ENCODE results near the gene BCOR.

BCOR gene

DNA sequence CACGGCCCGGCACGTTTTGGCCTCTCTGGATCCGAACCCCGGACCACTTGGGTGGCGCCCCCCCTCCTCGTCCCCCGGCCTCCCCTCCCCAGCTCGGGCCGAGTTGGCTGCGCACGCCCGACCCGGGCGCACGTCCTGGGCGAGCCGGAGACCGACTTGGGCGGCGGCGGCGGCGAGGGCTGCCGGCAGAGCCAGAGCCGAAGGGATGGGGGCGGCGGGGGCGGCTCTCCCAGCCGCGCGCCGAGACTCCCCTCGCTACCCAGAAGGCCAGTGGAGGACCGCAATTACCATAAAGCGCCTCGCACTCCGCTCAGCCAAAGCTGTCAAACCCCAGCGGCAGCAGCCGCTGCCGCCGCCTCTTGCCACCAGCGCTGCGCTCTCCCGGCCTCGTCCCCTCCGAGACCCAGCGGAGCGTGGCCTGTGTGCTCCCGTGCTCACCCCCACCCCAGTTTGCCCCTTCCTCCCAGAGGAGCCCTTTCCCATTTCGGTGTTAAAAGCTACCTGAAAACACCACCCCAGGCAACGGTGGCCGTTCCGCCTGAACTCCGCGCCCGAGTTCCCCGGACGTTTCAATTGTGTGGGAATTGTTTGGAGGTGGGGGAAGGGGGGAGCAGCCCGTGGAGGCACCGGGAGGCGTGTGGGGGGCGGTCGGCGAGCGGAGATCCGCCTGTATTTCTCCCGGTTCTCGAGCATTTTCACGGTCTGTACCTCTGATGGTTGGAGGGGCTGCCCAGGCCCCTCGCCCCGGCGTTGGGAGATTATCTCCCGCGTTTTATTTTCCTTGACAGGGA, 701 bp upstream of the BCOR start:
- no peak for DNase-seq (ENCODE audit: low read depth)

DNA sequence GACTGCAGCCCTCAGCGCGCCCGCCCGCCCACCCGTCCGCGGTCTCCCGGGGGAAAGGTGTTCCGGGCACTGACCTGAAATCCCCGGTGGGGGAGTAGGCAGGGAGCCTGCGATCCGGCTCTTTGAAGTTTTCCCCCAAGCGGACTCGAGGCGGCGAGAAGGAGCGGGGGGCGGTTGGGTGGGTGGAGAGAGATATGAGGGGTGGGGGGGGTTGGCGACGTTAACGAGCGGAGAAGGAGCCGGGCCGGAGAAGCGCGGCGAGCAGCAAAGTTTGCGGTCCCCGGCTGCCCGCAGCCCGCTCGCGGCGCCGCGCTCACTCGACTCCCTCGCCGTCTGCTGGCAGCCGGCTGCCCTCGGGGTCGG, 636 bp downstream of the BCOR start:
- DNase-seq (ENCODE audit: low read depth) = no peak

DNA sequence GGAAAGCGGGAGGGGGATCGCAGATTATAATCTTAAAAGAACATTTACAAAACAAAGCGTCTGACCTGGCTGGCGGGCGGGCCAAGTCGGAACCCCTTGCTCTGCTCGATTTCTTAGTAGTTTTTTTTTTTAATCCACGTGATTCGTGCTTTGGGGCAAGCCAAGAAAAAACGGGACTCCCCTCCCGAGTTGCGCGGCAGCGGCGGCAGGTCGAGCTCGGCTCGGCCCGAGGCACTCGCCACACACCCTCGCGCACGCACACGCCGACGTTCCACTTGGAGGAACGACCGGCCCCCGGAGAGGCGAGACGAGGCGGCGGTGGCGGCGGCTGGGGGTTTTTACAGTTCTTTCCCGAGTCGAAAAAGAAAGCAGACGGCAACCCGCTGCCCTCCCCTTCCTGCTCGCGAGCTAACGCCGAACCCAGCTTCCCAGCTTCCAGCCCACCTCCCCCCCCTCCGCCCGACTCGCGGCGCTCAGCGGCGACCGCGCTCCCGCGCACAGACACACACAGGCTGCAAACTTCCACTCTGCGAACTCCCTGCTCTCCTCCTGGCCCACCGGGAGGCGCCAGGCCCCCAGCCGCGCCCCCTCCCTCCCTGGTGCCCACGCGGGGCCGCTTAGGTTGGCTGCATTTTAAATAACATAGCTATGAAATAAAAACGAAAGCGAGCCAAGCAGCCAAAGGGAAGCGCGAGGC, 1.2 kb downstream of the BCOR start:
- DNase-seq (ENCODE audit: low read depth) = no peak

DNA sequence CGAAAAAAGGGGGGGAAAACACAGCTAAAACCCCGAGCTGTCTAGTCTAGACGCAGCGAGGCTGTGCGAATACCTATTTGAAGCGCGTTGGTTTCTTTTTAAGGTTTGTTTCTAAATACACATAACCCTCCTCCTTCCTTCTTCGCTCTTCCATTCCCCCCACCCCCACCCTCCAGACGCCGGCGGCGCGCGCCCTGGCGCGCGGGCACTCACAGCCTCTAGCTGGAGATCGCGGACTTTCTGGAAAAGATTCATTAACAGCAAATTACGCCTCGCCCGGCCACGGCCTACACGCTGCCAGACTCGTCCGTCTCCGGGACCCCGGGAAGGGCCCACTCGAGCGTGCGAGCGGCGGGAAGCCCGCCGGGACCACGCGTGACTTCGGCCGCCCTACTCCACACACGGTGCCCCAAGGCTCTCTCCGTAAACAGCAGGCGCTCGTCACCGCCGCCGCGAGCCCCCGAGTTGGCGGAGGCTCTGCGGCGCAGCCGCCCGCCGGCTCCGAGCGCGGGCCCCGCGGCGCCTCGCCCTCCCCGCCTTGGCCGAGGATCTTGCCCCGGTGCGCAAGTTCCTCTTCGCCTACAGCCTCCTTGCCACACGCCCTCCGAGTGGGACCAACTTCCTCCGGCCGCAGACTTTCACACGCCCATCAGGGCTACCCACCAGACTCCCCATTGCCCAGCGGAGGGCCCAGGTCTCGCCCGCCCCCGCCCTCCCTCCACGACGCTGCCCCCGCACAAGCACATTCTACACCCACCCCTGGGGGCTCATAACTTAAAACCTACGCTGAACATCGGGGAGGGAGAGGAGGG, 2.0 kb downstream of the BCOR start:
- DNase-seq (ENCODE audit: low read depth) = no peak

DNA sequence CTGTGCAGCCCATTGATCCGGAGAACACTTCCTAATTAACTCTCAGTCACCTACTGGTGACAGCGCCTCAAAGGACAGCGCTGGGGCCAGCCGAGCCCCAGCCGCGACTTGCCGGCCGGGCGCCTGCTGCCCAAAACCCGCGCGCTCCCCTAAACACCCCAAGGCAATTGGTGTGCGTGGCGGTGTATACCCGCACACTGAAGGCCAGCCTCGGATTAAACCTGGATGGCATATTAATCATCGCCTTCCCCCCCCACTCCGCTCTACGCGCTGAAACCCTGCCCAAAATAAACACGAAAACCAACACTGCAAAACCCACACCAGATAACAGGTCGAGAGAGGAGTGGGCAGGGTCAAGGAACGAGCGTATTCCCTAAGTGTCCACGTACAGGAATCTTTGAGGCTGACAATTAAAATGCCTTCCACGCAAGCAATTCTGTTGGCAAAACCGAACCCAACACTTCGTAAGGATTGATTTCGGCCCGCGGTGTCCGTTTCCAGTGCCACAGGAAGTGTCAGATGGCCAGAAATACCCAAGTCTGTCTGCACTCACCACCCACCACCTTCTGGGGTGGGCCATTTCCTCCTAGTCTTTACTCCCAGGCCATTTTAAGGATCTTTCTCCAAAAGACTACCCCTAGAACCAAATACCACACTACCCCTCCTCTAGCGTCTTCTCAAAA, 2.7 kb downstream of the BCOR start:
- no peak for DNase-seq (ENCODE audit: low read depth)

DNA sequence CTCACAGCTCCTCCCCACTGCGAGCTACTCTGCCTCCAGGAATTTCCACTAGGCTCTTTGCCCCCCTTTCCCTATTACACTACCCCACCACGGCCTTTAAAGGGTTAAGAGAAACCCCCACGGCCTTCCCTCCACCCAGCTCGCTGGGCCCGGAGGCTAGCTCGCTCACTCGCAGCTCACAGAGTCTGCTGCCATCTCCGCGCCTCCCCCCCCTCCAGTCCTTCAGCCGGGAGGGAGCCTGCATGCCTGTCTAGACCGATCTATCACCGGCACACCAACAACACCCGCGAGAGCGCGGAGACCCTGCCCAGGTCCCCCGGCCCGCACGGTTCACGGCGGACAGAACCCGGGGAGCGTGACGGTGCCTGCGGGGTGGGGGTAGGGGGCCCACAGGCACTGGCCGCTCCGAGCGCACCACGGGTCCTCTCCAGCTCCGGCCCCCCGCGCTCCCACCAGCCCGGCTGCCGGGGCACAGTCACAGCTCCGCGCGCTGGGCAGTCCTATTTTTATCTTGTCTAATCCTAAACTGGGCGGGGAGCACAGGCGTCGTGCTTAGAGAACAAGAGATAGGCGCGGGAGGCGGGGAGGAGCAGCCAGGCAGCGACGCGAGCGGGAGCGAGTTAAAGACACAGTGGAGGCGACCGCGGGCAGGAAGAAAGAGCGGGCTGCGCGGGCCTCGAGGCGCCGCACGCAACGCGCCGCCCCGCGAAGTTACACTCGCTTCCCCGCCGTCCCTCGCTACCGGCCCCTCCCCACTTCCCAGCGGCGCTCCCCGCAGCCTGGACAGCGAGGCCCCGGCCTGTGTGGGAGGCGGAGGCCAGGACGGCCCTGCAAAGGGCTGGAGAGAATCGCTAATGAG, 3.5 kb downstream of the BCOR start:
- DNase-seq (ENCODE audit: low read depth) = no peak

DNA sequence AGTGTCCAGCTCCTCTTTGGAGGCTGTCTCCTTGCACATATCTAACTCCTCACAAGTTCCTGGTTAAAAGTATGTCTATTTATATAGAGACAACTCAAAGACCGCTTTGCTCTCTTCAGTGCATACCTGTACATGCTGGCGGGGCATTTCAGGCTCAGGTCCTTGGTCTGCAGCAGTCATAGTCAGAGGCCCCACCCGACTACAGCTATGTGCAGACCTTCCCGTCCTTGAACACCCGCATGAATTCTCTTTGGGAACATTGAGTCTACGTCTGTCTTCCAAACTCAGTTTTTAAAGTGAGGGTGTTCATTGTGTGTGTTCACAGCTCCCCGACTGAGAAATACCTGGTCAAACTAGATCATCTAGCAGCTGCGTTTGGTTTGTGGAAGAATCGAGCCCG, 4.2 kb downstream of the BCOR start:
- DNase-seq (ENCODE audit: low read depth) = no peak

DNA sequence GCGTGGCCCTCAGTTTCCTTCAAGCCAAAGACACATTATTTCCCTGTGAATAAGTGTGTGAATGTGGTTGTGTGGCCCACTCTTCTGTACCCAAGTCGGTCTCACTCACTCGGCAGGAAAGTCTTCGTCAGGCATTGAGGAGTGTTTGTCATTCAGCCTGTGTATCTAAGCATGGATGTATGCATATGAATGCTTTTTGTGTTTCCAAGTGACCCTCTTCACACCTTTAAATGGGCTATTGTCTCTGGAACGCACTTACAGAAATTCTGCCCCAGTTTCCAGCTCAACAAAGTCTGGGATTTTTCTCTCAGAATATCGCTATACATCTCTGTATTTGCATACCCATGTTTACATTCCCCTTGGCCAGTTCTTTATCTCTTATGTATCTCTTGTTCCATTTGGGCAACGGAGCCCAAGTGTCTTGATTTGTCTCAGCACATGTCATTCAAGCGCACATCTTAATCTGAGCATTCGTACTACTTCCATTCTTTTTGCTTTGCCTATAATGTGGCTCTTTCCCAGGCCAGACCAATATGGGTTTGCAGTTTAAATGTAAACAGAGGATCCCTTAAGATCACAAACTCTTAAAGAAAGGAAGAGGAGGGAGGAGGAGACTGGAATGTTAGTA, 4.8 kb downstream of the BCOR start:
- DNase-seq (ENCODE audit: low read depth) = no peak

DNA sequence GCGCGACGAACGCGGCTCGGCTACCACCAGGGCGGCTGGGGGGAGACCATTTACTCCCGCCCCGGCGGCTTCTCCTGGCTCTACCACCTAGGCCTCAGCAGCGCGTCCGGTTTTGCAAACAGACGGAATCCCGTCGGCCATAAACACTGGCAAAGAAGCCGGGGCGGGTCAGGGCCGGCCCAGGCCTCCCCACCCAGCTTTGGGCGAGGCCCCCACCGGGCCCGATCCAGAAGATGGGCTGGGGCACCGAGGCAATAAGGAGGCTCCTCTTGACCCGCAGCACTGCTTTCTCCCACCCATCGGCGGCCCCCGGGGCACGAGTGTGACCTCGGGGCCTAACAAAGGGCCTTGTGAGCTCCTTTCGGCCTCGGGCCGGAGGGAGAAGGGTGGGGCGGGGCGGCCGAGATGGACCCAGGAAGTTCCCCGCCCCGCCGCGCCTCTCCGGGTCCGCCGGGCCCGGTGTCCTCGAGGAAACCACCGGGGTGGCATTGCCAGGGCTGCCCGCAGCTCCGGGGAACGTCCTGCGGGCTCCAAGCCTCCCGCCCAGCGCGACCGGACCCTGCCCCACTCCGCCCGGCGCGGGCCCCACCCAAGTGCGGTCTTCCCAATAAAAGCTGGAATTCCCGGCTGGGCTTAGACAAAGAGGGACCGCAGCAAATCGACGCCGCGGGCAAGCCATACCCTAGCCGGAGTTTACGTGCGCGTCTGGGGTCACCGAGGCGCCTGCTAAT, 5.9 kb downstream of the BCOR start:
- DNase-seq (ENCODE audit: low read depth) = no peak

DNA sequence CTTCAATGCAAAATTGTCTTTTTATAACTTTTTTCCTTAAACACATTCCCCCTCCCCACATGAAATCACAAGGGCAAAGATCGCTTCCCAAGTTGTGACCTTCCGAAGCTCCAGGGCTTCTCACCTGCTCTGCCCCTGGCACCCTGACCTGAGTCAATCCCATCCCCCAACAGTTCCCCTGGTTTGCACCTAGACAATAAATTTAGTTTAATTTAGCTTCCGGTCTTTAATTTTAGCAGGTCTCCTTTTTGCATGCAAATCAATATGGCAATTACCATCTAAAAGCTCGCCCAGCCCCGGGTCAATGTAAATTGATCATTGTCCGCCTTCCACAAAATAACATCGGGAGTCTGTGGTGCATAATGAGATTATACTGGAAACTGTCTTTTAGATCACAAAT, 6.8 kb downstream of the BCOR start:
- no peak for DNase-seq (ENCODE audit: low read depth)

DNA sequence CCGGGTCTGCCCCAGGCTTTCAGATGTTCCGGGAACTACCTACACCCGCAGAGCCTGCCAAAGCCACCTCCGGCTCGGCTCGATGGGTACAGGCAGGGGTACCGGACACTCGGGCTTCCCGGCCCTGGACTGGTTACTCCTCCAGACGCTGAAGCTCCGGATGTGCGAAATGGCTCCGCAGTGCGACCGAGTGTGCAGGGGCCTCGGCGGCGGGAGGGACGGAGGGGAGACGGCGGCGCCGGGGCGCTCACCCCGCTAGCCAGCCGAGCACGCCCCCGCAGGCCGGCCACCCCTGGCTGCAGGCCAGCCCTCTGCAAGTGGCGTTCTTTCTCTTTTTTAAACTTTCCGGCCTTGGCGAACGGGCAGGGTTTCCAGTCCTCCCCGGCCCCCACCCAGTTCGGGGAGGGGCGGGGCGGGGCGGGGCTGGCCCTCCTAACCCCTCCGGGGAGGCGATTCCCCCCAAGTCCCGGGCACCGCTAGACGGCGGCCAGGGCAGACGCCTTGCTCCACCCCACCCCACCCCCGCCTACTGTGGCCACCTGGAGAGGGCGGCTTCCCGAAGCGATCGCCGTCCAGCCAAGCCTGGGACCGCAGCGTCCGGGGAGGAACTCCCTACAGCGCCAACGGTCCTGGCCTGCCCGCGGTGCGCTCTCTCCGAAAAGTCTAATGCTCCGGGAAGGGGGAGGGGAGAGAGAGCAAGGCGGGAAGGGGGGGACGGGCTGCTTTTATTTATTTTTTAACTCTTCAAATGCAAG, 7.5 kb downstream of the BCOR start:
- no peak for DNase-seq (ENCODE audit: low read depth)

DNA sequence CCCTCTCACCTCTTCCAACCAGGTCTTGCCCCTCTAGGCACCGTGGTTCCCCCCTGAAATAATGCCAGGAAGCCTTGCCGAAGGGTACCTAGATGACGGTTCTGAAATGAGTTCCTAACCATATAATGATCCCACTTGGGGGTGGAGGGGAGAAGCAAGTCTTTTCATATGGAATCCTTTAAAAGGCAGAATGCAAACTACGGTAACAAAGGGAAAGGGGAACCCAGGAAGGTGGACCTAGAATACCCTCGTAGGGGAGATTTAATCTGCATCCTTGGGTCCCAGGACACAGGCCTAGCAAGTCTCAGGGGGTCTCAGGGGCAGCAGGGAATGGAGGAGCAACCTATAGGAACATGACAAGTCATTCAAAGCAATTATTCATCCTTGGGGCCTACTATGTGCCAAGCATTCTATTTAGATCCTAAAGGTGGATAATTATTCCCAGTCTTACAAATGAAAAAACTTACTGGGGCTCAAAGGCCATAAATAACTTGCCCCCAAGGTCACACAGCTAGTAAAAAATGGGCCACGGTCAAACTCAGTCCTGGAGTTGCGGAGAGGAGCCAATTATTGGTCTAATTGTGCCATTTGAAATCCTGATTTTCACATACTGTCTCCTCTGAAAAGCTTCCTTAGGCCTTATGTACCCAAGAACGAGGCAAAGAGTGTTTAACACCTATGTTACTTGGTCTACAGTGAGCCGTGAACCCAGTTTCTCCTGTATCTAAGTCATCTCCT, 8.8 kb downstream of the BCOR start:
- no peak for DNase-seq (ENCODE audit: low read depth)

DNA sequence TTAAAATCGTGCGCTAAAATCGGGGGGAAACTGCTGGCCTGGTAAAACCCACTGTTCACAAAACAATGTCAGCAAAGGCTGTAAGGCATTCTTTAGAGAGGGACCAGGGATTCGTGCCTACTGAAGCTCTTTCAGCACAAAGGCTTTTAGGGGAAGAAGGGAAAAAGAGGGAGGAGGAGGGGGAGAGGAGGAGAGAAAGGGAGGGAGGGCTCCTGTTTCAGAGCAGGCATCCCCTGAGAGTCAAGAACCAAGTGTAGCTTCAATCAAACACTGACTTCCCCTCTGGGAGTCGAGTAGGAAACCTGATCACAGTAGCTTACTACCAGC, 9.5 kb downstream of the BCOR start:
- no peak for DNase-seq (ENCODE audit: low read depth)

DNA sequence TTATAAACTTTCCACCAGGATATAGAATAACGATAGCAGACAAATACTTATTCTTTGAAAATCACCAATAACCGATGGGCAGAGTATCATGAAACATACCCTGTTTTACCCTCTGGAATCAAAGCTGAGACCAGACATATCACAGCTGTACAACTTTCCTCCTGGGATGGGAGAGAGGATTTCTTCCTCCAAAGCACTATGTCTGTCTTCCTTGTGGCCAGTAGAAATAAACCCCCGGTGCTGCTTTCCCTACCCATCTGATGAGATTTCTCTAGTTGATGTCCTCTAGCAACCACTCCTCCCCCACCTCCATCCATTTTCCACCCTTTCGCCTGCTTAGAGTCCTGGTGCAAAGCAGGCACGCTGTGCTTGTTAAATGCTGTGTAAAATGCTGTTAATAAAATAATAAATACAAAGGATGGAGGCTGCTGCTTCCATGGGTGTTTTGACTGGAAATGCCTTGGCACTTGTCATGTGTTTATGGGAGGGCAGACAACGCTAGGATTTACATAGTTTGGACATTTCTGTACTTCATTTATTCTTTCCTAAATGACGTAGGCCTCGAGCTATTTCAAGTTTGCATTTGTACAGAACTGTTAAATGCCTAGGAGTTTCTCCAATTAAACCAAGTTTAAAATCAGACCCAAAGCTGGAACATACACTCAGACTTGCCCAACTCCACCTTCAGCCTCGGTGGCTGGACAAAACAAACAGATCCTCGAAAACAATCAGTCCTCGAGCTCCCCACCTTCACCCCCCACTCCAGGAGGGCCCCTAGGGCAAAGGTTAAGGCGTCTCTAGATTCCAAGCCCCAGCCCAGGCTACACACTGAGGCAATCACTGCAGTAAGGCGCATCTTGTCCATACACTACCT, 10.1 kb downstream of the BCOR start:
- DNase-seq (ENCODE audit: low read depth) = no peak

DNA sequence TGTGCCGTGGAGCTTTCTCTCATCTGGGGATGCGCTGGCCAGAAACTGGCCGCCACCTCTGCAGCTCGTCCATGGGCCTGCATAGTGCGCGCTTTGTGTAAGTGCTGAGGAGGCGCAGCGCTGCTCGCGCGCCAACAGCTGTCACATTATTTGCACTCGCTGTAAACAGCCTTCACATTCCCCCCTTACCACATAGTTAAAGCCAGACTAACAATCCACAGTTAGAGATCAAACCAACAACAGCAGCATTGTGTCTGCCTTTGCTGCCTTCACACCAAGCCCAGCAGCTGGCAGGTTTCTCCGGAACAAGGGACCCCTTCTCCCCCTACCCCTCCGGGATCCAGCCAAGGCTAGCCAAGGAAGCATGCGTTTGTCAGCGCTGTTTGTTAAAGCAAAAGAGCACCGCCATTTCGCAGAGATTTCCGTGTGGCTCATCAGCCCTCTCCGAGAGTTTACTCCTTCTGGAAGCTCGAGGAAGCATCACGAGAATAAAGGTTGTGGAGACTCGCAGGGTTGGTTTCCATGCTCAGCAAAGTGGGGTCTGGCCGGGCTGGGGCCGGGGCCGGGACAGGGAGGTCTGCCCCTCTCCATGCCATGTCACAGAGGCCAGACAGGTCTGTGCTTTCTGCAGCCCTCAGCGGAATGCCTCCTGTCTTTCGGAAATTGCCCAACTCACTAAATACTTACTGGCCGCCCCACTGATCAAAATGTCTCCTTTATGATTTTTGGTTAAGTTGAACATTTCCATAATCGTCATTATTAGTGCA, 11.0 kb downstream of the BCOR start:
- no peak for DNase-seq (ENCODE audit: low read depth)

DNA sequence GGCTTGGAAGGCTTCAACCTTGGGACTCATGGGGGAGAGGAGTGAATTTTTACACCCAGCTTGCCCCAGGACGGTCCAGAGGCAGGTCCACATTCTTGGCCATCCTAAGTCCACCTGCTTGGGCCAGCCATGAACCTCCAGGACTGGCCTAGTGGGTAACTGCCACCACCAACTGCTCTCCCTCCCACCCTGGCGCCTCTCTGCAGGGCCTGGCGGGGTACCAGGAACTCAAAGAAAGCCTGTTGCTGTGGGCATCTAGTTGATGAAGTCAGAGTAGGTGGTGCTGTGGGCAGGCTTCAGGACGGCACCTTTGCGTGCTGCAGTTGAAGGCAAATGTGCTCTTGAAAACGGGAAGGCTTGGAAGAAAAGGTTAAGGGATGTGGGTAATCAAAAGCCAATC, 12.0 kb downstream of the BCOR start:
- no peak for DNase-seq (ENCODE audit: low read depth)

DNA sequence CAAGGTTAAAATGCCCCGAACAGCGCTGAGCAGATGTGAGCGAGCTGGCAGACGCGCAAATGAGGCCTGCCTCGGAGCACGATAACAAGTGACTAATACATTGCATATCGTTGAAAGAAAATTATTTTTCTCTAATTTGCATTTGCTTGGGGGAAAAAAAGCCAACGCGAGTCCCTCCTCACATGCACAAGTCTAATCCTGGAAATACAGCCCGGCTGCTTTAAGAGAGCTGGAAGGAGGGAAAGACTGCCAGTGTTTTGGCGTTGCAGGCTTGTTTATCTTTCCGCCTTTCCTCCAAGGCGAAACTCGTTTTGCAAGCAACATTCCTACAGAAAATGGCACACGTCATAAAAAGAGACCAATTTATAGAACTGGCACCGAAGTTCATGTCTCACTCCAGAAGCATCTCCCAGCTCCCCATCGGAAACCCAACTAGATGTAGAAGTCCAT, 12.6 kb downstream of the BCOR start:
- DNase-seq (ENCODE audit: low read depth) = no peak

All from stimulated activated CD8-positive, alpha-beta memory T cell treated with anti-CD3 and anti-CD28 coated beads, Interleukin-15, amount 100 ng/mL, for 24 hours (primary cell).